ENCODE data around the gene ACOX1.

The ACOX1 gene

DNA sequence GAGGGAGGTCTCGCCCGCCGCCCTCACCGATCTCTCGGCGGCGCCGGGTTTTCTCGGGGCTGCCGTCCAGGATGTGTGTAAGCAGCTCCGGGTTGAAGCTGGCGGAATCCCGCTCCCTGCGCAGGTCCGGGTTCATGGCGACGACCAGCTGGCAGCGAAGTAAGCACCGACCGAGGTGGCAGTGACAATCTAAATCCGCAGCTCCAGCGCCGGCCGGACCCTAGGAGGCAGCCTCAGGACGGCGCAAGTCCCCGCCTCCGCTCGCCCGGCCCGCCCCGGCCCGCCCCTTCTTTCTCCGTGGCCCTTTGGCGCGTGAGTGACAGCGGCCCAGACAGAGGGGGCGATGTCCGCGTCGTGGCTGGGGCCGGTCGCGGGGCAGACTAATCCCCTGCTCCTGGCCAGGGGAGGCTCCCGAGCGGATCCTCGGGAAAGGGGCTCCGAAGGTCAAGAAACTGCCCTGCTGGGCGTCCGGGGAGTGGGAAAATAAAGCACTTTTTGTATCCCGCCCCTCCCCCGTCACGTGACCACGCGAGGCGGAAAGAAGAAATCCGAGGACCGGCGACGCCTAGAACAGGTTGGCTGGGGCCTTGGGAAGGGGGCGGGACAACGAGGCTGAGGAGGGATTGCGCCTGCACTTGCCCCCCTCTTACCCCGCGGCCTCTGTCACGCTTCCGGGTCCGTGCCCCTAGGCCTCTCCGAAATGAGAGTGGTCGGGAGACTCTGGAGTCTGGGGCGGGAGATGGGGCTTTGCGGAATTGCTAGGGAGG, at the start of gene ACOX1, which contains the start of gene TEN1:
Gene ACOX1 (minus strand): TSS at position 229 of the 767 bp plus-strand sequence. CDS start 93 bp downstream, at position 136.
Gene TEN1 (plus strand): TSS at position 303 of the 767 bp plus-strand sequence. CDS start 6,953 bp downstream, outside the sequence.
- DNase-seq = peak; percentile 97

DNA sequence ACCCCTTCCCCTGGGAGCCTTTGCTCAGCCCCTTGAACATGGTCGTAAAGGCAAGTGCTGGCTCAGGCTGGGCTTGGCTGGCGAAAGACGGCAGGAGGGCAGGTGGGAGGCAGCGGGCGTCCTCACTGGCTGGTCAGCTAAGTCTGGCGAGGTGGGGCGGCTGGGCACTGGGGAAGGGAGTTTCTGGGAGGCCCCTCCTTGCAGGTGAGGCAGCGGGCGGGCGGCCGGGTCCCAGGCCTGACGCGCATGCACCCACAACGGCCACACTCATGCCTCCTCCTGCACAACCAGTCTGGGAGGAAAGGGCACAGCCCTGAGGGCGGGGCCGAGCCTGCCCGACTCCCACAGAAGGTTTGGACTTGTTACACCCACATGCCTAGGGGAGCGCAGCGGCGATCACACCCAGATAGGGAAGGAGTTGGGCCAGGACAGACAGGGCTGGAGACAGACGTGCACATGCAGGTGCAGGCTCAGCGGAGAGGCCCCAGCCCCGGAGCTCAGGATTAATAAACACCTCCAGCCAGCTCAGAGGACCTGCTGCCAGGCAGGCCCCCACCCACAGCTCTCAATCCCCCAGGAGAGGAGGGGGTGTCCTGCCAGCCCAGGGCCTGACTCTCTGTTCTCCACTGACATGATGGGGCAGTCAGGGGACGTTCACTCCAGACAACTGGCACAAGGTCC, 48.3 kb upstream of the ACOX1 start, which contains the start of gene EVPL:
Gene EVPL (minus strand): TSS at position 148 of the 681 bp plus-strand sequence. CDS start 108 bp downstream, at position 40.
- DNase-seq = no peak

DNA sequence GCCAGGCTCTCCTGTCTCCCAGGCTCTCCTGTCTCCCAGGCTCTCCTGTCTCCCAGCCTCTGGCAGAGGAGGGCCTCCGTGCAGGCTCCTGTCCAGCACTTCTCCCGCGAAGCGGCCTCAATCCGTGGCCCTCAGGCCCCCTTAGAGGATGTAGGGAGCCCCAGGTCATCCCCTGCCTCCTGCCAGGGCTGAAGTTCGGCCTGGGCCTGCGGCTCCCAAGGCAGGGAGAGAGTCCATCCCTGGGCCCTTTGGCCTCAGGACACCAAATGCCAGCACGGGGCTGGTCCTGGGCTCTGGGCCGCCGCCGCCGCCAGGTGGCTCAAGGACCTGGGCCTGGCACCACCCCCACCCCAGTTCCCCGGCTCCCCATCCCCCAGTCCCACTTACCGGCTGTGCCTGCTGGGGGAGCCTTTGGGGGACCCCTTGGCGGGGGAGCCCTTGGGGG, 47.8 kb upstream of the ACOX1 start:
- no peak for DNase-seq

DNA sequence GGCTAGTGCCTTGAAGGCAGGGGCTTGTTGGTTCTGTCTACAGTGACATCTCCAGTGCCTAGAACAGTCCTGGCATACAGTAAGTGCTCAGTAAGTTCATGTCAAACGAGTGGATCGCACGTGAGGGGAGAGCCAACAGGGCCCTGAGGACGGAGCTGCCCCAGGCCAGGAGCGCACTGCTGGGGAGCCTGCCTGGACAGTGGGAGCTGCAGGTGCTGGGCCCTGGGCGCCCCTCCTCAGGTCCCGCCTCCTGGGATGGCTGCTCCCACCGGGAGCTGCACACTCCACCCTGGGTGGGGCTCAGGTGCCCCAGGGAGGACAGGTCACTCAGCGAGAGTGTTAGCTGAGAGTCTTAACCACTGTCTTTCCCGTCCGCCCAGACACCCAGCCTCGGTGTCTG, 46.3 kb upstream of the ACOX1 start:
- DNase-seq = no peak

DNA sequence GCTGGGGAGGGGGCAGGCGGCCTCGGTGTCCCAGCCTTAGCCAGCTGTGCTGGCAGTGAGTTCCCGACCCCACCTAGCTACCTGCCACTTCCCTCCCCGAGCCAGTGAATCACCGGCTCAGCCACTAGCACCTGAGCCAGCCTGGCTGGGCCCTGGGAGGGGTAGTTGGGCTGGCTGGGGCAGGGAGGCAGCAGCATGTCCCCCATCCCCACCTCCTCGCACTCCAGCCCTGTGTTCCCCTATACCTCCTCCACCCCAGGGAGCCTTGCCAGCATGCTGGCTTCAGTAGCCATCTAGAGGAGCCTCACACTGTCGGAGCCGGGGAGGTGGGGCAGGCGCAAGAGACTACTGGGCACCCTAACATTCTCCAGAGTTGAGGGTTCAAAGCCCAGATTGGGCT, 45.4 kb upstream of the ACOX1 start:
- DNase-seq = no peak

DNA sequence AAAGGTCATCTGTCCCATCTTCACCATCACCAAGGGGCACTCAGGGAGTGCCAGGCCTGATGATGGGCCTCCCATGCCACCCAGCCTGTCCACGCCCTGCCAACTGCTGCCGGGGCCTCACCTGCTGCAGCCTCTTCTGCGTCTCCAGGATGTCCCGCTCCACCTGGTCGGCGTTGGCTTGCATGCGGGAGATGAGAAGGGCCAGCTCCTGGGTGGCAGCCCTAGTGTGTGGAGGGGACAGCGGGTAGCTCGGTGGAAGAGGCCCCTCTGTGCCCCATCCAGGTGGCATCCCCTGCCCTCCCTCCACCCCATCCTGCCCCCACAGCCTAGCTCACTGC, 44.9 kb upstream of the ACOX1 start:
- no peak for DNase-seq

DNA sequence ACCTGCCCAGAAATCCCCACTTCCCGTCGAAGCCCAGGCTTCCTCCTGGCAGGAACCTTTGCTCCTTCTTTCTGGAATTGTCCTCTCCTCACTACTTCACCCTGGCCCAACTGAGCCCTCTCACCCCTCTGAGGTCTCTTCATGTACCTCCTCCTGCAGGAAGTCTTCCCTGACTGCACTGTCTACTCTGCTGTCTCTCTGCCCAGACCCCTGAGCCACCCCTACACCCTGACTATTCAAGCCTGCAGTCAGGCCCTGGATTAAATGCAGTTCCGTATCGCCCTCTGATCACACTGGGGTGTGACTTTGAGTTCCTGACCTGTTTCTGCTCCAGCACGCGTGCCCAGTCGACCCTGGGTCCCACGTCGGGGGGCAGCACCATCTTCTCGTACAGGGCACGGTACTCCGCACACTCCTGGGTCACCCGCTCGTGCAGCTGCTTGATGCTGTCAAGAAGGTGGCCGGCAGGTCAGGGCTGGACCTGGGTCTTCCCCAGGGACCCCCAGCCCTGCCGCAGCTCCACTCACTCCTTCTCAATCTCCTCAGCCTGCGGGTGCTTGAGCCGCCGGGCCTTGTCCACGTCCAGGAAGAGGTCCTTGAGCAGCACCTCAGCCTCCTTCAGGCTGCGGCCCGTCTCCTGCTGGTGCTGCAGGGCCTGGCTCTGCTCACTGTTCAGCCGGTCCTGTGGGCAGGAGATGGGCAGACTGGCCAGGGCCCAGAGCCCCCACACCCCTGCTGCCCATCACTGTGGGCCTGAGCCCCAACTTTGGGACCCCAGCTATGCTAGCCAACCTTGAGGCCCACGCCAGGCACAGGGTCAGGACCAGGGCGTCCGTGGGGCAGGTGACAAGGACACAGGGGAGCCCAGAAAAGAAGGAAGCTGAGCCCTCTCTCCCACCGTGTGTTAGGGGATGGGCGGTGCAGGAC, 44.3 kb upstream of the ACOX1 start:
- DNase-seq = no peak

DNA sequence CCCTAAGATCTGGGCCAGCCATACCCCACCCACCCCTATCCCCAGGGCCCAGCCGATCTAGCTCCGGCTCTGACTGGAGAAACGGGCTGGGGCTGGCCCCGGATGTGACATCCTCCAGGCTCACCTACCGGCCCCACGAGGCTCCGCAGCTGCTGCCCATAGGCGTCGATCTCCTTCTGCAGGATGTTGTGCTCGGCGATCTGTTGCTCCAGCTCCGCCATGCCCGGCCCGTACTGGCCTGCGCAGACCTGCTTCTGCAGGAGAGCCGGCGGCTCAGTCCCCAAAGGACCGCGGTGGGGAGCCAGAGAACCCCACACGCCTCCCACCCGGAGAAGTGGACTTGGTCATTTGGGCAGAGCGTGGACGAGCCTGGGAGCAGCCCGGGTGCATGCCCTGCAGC, 43.3 kb upstream of the ACOX1 start:
- no peak for DNase-seq

DNA sequence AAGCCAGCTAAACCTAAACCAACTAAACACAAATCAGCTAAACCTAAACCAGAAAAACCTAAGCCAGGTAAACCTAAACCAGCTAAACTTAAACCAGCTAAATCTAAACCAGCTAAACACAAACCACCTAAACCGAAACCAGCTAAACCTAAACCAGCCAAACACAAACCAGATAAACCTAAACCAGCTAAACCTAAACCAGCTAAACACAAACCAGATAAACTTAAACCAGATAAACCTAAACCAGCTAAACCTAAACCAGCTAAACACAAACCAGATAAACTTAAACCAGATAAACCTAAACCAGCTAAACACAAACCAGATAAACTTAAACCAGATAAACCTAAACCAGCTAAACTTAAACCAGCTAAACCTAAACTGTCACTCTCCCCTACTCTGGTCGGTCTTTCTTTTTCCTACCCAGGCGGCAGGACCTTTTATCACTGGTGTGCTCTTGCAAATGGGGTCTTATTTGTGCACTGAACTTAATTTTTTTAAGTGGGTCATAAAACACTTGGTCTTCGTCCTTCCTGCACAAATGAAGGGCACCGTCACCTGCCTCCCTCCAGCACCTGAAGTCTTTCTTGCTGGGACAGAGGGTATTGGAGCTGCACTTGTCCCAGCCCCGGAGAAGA, 41.0 kb upstream of the ACOX1 start:
- DNase-seq = no peak

DNA sequence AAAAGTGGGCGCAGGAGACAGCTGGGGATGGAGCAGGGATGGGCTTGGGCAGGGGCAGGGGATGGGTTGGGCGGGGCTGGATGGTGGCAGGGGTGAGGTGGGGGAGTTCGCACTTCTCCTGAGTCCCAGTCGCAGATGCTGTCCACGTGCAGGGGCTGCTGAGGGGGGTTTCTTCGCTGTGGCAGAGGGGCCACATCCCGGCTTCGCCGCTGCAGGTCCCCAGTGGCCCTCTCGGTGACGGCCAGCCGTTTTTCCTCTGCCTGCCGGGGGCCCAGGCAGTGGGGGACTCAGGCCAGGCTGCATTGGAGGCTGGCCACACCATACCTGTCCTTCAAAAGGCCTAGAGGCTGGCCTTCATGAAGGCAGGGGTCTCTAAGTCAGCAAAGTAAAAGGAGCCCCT, 39.8 kb upstream of the ACOX1 start:
- no peak for DNase-seq

DNA sequence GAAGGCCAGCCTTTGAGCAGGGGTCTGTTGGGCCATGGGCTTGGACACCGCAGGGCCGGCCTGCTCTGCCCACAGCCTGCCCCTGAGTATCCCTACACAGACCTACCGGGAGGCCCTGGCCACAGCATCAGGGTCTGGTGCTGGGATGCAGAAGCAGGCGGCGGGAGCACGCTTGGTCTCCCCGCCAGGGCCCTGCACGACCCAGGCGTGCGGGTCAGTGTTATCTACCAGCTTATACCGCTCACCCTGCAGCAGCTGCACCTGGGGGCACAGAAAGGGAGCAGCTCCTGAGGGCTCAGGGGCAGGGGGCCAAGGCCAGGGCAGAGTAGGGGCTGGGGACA, 39.3 kb upstream of the ACOX1 start:
- no peak for DNase-seq

DNA sequence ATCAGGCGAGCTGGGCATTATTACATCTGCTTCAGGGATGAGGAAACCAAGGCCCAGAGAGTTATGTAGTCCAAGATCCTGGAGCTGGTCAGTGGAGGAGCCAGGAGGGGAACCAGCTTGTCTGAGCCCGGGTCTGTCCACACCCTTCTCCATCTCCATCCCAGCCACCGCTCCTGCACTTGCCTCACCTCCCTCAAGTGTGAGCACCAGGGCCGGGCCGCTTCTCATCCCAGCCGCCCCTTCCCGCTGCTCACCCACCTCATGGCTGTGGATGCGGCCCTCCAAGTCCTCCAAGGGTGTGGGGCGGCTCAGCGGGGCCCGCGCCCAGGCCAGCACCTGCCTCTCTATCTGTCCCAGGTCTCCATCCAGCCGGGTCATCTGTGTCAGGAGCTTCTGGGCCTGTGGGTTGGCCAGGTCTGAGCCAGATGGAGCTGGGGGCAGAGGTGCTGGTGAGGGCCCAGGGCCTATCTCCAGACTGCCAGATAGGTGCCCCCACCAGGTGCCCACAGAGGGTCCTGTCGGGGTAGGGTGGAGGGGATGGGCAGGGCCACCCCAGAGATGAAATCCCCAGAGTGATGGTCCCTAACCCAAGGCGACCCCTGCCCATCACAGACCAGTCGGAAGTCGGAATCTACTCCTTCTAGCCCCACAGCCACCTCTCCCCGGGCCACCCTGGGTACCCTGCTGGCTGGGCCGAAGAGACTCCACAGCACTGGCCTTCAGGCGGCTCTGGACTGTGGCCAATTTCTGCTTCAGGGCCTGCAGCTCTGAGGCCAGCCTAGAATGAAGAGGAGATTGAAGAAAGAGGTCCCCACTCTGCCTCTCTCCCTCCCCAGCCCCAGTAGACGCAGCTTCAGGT, 38.7 kb upstream of the ACOX1 start:
- DNase-seq = no peak

DNA sequence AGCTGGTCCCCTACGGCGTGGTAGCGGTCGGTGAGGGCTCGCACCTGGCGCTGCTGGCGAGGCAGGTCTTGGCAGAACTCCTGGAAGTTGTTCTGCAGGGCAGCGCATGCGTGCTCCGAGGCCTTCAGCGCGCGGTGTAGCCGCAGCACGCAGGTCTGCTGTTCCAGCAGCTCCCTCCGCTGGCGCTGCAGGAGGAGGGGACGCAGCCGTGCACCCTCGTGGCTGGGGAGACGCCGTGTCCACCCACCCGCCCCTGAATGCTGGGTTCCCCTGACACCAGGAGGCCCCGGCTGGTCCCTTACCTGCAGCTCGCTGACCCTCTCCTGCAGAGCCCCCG, 35.9 kb upstream of the ACOX1 start:
- no peak for DNase-seq

DNA sequence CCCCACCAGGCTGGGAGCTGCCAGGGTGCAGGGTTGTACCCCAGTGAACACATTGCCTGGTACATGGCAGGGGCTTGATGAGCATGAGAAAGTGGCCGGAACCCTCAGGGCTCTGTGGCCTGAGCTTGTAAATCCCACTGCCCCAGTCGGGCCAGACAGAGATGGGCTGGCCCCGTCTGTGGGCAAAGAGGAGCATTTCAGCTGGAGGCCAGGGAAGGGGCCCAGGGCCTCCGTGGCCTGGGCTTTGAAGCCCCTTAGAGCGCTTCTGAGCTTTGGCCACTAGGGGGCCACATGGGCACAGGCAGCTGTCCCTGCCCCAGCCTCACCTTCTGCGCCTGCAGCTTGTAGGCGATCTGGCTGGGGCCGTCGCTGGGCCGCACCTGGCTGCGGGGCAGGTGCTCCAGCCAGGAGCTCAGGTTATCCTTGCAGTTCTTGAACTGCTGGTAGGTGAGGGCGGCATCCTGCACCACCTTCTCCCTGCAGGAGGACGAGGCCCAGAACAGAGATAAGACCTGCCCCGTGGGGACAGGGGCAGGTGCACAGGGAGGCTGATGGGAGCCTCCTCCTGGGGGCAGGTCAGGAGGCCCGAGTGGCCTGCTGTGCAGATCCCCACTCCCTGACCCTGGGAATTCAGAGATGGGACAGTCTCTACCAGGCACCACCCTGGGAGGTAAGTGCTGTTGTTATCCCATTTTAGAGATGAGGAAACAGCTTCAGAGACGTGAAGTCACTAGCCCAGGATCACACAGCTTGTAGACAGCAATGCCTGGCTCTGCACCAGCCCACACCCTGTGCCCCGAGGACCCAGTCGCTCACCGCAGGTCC, 35.3 kb upstream of the ACOX1 start:
- DNase-seq = peak; percentile 80

DNA sequence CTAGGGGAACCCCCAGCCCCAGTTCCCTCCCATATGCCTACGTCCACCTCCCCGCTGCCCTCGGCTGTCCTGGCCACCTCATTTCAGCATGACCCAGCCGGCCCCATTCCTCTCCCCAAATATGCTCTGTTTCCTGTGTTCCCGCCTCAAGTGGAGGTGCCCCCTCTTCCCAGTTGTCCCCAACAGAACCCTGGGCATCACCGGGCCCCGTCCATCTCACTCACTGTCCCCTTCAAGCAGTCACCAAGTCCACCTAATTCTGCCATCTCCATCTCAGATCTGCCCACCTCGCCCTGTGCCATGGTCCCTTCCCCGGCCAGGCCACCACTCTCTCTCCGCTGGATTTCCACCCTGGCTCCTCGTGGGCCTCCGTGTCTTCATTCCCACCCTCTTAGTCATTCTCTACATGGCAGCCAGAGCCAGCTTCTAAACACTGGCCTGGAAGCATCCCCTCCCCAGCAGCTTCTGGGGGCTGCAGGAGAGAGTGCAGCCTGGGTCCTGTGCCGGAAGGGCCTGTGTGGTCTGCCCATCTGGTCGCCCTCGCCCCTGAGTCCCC, 34.5 kb upstream of the ACOX1 start:
- DNase-seq = no peak

DNA sequence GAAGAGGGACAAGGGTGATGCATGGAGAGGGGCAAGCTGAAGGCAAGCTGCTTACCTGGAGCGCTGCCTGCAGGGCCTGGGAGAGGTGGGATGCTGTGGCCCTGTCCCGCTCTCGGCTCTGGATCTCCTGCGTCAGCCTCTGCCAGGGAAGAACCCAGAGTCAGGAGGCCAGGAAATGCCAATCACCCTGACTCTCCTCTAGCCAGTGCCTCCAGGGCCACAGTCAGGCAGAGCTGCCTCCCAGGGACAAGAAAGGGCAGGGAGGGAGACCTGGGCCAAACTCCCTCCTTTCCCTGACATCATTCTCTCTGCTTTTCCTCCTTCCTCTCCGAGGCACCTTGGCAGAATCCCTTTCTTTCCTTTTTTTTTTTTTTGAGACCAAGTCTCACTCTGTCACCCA, 33.0 kb upstream of the ACOX1 start:
- DNase-seq = no peak

DNA sequence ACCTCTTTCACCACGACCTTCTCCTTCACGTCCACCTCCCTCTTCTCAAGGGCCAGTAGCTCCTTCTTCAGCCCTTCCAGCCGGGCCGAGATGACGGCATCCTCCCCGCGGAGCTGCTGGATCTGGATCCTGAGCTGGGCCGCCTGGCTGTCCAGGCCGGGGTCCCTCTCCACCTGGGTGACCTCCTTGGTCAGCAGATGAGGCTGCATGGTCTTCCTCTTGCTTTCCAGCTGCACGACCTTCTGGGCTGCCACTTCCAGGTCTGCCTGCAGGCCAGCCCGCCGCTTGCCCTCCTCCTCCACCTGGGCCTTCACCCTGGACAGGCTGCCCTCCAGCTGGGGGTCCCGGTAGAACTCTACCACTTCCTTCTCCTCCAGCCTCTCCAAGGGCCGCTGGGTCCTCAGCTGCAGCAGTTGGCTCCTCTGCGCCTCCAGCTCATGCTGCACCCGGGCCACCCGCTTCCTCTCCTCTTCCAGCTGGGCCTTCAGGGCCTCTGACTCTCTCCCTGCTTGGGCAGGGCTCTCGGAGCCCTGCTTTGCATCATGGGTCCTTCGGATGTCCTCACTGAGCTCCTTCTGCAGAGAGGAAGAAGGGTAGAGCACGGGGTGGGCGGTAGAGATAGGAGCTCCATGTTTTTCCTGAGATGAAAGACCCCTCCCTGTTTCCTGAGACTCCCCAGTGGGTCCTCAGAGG, 31.1 kb upstream of the ACOX1 start:
- no peak for DNase-seq

DNA sequence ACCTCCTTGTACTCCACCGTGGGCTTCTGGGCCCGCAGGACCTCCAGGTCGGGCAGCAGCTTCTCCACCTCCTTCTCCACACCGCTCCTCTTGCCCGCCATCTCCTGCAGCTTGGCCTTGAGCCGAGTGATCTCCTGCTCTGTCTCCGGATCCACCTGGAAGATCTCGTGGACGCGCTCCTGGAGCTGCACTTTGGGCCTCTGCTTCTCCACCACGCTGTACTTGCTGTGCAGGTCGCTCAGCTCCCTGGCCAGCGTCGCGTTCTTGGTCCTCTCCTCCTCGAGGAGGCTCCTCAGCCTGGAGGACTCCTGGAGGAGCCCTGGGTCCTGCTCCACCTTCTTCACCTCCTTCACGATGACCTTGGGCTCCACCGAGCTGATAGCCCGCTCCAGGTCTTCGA, 30.5 kb upstream of the ACOX1 start:
- no peak for DNase-seq

DNA sequence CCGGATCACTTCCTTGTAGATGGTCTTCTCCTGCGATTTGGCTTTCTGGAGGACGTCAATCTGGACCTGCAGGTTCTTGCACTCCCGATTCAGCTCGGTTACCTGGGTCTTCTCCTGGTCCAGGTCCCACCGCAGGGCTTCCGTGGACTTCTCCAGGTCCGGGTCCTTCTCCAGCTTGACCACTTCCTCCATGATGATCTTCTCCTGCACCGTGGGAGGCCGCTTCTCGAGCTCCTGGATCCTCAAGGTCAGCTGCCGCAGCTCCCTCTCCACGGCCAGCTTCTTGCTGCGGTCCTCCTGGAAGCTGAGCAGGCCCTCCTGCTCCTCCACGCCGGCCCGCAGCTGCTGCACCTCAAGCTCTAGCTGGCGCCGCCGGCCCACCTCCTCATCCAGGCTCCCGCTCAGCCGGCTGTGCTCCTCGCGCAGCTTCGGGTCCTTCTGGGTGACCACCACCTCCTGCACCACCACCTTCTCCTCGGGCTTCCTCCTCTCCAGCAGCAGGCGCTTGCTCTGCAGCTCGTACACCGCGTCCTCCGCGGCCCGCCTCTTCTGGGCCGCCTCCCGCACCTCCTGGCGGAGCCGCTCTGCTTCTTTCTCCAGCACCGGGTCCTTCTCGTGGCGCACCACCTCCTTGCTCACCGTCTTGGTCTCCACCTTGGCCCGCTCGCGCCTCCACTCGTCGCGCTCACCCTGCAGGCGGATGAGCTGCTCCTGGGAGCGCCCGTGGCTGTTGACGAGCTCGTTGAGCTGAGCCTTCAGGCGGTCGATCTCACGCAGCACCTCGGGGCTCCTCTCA, 29.9 kb upstream of the ACOX1 start:
- no peak for DNase-seq

Measured in stimulated activated CD4-positive, alpha-beta T cell treated with anti-CD3 and anti-CD28 coated beads, Interleukin-4, amount 100 ng/mL, for 24 hours (primary cell).